Tibial nerve (tissue), 4 donors: Measurements from ENCODE around the gene NELL1. TPM values are rescaled to one million over a fixed set of nuclear protein-coding genes. Genes with fewer than 3 reads are reported as not detected.

Experiments used
- DNase-seq, 2 donors: peaks; one replicate each; pipeline ENCODE4 v3.0.0-alpha.2; 2019; ENCODE audit warnings: low spot score in 2 of 2
- H3K27ac ChIP-seq, 4 donors: fragments of 200-600 bp; sonication (generic) in 3 of 4; one replicate each; pipeline ENCODE4 v1.5.1; 2017 to 2019; ENCODE audit warnings: mild to moderate bottlenecking in 1 of 4
- H3K27me3 ChIP-seq, 2 donors: fragments of 200-600 bp; sonication (generic) in 1 of 2; one replicate each; pipeline versions ENCODE4 v1.5.1 to v1.6.0; 2017 to 2019
- H3K36me3 ChIP-seq, 3 donors: fragments of 200-600 bp; sonication (generic); one replicate each; pipeline ENCODE4 v1.5.1; 2018 to 2019
- H3K4me1 ChIP-seq, 4 donors: fragments of 200-600 bp; sonication (generic) in 3 of 4; one replicate each; pipeline ENCODE4 v1.5.1; 2017 to 2019
- H3K4me3 ChIP-seq, 4 donors: fragments of 200-600 bp; sonication (generic) in 3 of 4; one replicate each; pipeline ENCODE4 v1.5.1; 2017 to 2019; ENCODE audit warnings: mild to moderate bottlenecking in 1 of 4, moderate library complexity in 1 of 4
- H3K9me3 ChIP-seq, 4 donors: fragments of 200-600 bp; sonication (generic) in 3 of 4; one replicate each; pipeline ENCODE4 v1.5.1; 2017 to 2019
- CTCF ChIP-seq, 5 experiments: fragments of 200-600 bp in 3 of 5; fragments of 450-650 bp in 2 of 5; sonication (generic) in 3 of 5; IDR thresholded peaks; one replicate each; pipeline ENCODE4 v1.5.1; 2016 to 2019; ENCODE audit warnings: antibody characterized with exemption in 5 of 5, mild to moderate bottlenecking in 3 of 5, moderate library complexity in 2 of 5
- EP300 ChIP-seq, 2 donors: sonication (generic); formaldehyde crosslinking; IDR thresholded peaks; one replicate each; pipeline ENCODE4 v1.6.1; 2017; ENCODE audit warnings: antibody characterized with exemption in 2 of 2, mild to moderate bottlenecking in 1 of 2
- POLR2A ChIP-seq, 2 donors: fragments of 450-650 bp; IDR thresholded peaks; one replicate each; pipeline ENCODE4 v1.6.1; 2017; ENCODE audit warnings: antibody characterized with exemption in 2 of 2, mild to moderate bottlenecking in 2 of 2, moderate library complexity in 2 of 2
- WGBS, 2 donors: methylation state at CpG; one replicate each; pipeline ENCODE4 v1.1.5; 2018; 5-methylcytosine and 5-hydroxymethylcytosine counted together
- total RNA-seq, 4 donors: library from RNA; depleted of rRNA; stranded (reverse); fragments of >200 nt; gene quantifications; one replicate each; pipeline ENCODE4 v1.1.0, GENCODE V29; 2016

NELL1 gene
- total RNA-seq, 4 donors from 2014 or later: not detected

- no peaks in the 10 kb centered on the region for H3K27me3 ChIP-seq
- H3K9me3 ChIP-seq: no peaks in the 10 kb centered on the region
- H3K4me1 ChIP-seq: peaks cover 0 to 6% (median 0%) of the 10 kb centered on the region in 4 donors
- 48 to 58% methylated on average over 4 of the region's 4 CpGs for WGBS, 2 donors
- H3K4me3 ChIP-seq: no peak overlapping the region
- no peak overlapping the region for H3K27ac ChIP-seq
- no peak for DNase-seq
- H3K36me3 ChIP-seq: no peaks in the 10 kb centered on the region
- no peak for TF ChIP-seq CTCF (IDR thresholded peaks at IDR 0.05)
- no peak for TF ChIP-seq POLR2A (IDR thresholded peaks at IDR 0.05)
- TF ChIP-seq EP300 (IDR thresholded peaks at IDR 0.05): no peak
Observed at GRCh38 chr11:20926799-20927540, 257.6 kb downstream of the NELL1 start.

GRCh38 chr11:20931029-20931428 lies 261.6 kb downstream of the NELL1 start:
- Histone ChIP-seq H3K9me3 (no peaks in the 10 kb centered on the region), H3K4me3 (no peak overlapping the region), H3K36me3 (no peaks in the 10 kb centered on the region), H3K4me1 (peaks cover 0 to 6% (median 0%) of the 10 kb centered on the region in 4 donors), H3K27me3 (no peaks in the 10 kb centered on the region), H3K27ac (no peak overlapping the region)
- WGBS, 2 donors: 46 to 72% methylated on average over 3 of the region's 3 CpGs
- DNase-seq: no peak
- no peak for TF ChIP-seq EP300 (IDR thresholded peaks at IDR 0.05)
- TF ChIP-seq POLR2A (IDR thresholded peaks at IDR 0.05): no peak
- TF ChIP-seq CTCF (IDR thresholded peaks at IDR 0.05): no peak

DNA sequence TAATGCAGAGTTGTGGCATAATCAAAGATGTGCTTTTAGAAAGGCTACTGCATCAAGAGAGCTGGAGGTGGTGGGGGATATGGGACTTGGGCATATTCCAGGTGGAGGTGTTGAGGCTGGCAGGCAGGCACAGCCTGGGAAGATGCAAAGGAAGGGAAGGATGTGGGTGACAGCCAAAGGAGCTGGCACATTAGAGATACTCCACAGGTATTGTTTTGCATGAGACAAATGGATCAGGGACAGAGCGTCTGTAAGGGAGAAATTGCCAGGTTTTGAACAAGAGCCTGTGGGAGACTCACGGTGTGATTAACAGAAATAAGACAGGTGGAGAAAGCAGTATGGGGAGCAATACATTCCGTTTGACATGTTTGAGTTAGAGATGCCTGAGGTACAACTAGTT lies 263.7 kb downstream of the NELL1 start:
- Histone ChIP-seq H3K4me1 (peaks cover 0 to 5% (median 0%) of the 10 kb centered on the region in 4 donors), H3K36me3 (no peaks in the 10 kb centered on the region), H3K4me3 (no peak overlapping the region), H3K27ac (no peak overlapping the region), H3K9me3 (no peaks in the 10 kb centered on the region), H3K27me3 (no peaks in the 10 kb centered on the region)
- DNase-seq: no peak
- TF ChIP-seq EP300 (IDR thresholded peaks at IDR 0.05) (no peak), CTCF (IDR thresholded peaks at IDR 0.05) (no peak), POLR2A (IDR thresholded peaks at IDR 0.05) (no peak)
- WGBS, 2 donors: 75 to 79% methylated on average over 3 of the region's 3 CpGs

- no peak overlapping the region for H3K4me3 ChIP-seq
- DNase-seq: no peak
- no peak overlapping the region for H3K27ac ChIP-seq
- no peaks in the 10 kb centered on the region for H3K9me3 ChIP-seq
- H3K27me3 ChIP-seq: no peaks in the 10 kb centered on the region
- H3K36me3 ChIP-seq: no peaks in the 10 kb centered on the region
- no peak for TF ChIP-seq EP300 (IDR thresholded peaks at IDR 0.05)
- no peak for TF ChIP-seq CTCF (IDR thresholded peaks at IDR 0.05)
- no peak for TF ChIP-seq POLR2A (IDR thresholded peaks at IDR 0.05)
- 64 to 75% methylated on average over 3 of the region's 3 CpGs for WGBS, 2 donors
- H3K4me1 ChIP-seq: no peaks in the 10 kb centered on the region
Observed at GRCh38 chr11:20933958-20934357, 264.6 kb downstream of the NELL1 start.

DNA sequence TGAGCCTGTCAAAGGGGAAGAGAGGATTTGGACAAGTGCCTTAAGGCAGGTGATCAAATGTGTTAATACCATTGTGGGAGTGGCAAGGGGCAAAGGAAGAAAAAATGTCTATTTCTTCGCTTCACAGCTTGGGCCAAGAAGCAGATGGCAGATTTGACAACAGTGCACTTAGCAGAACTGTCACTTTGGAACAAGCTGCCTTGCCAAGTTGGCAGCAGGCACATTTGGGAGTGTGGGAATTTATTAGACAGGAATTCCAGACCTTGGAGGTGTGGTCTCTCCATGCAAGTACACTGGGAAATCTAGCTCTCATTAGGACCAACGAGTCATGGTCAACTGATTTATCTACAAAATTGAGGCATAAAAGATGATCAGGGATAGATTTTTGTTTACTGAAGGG lies 265.1 kb downstream of the NELL1 start:
- H3K27me3 ChIP-seq: no peaks in the 10 kb centered on the region
- 64 to 72% methylated on average over 2 of the region's 2 CpGs for WGBS, 2 donors
- H3K36me3 ChIP-seq: no peaks in the 10 kb centered on the region
- H3K9me3 ChIP-seq: no peaks in the 10 kb centered on the region
- no peak overlapping the region for H3K4me3 ChIP-seq
- no peak for DNase-seq
- no peaks in the 10 kb centered on the region for H3K4me1 ChIP-seq
- TF ChIP-seq CTCF (IDR thresholded peaks at IDR 0.05) (no peak), POLR2A (IDR thresholded peaks at IDR 0.05) (no peak), EP300 (IDR thresholded peaks at IDR 0.05) (no peak)
- H3K27ac ChIP-seq: no peak overlapping the region
